Mesenchymal stem cell (in vitro differentiated cells and primary cell): Measurements from ENCODE around the gene MAGI3. TPM values are rescaled to one million over a fixed set of nuclear protein-coding genes. Genes with fewer than 3 reads are reported as not detected.

Experiments used
- DNase-seq: peaks from one replicate; pipeline ENCODE4 v3.0.0-alpha.2; 2013
- H2AFZ ChIP-seq: one replicate; pipeline ENCODE4 v1.6.1; 2013; ENCODE audit warnings: low read depth, mild to moderate bottlenecking, control low read depth, inconsistent platforms, low read length, moderate library complexity
- H2AK5ac ChIP-seq: 2 replicates; pipeline ENCODE4 v1.6.1; 2013; ENCODE audit warnings: low read length, moderate library complexity, mild to moderate bottlenecking, inconsistent platforms; ENCODE audit not compliant: severe bottlenecking
- H2BK120ac ChIP-seq: one replicate; pipeline ENCODE4 v1.6.1; 2013; ENCODE audit warnings: low read depth, mild to moderate bottlenecking, inconsistent platforms, low read length, moderate library complexity
- H2BK12ac ChIP-seq, 2 experiments: one replicate each; pipeline ENCODE4 v1.6.1; 2013; ENCODE audit warnings: inconsistent platforms in 2 of 2, low read length in 2 of 2, mild to moderate bottlenecking in 2 of 2, moderate library complexity in 2 of 2, control low read depth in 1 of 2
- H2BK15ac ChIP-seq: one replicate; pipeline ENCODE4 v1.6.1; 2013; ENCODE audit warnings: mild to moderate bottlenecking, low read depth, inconsistent platforms; ENCODE audit not compliant: poor library complexity, severe bottlenecking
- H2BK5ac ChIP-seq: 2 replicates; pipeline ENCODE4 v1.6.1; 2013; ENCODE audit warnings: low read depth, mild to moderate bottlenecking, low read length, control low read depth, inconsistent platforms; ENCODE audit not compliant: poor library complexity, severe bottlenecking
- H3K14ac ChIP-seq, 2 experiments: one replicate each; pipeline ENCODE4 v1.6.1; 2013; ENCODE audit warnings: inconsistent platforms in 2 of 2, low read length in 2 of 2, control low read depth in 1 of 2, mild to moderate bottlenecking in 1 of 2, moderate library complexity in 1 of 2
- H3K18ac ChIP-seq, 2 experiments: one replicate each; pipeline ENCODE4 v1.6.1; 2013; ENCODE audit warnings: inconsistent platforms in 2 of 2, low read length in 2 of 2, control low read depth in 1 of 2, low read depth in 1 of 2, mild to moderate bottlenecking in 1 of 2
- H3K23ac ChIP-seq, 2 experiments: one replicate each; pipeline ENCODE4 v1.6.1; 2013; ENCODE audit warnings: inconsistent platforms in 2 of 2, low read length in 2 of 2, mild to moderate bottlenecking in 2 of 2, moderate library complexity in 2 of 2, control low read depth in 1 of 2
- H3K27ac ChIP-seq: 2 replicates; pipeline ENCODE4 v1.5.1; 2013; ENCODE audit warnings: mild to moderate bottlenecking, moderate library complexity, low read length, control low read depth, inconsistent platforms; ENCODE audit not compliant: poor library complexity, severe bottlenecking
- H3K27me3 ChIP-seq, 2 experiments: 2 replicates each; pipeline versions ENCODE4 v1.6.1 to v1.7.0; 2013; ENCODE audit warnings: low read length in 2 of 2, mild to moderate bottlenecking in 2 of 2, moderate library complexity in 2 of 2, control low read depth in 1 of 2, inconsistent platforms in 1 of 2; ENCODE audit not compliant: control insufficient read depth in 1 of 2, insufficient read depth in 1 of 2
- H3K36me3 ChIP-seq, 2 experiments: 2 replicates each; pipeline versions ENCODE4 v1.6.1 to v1.7.0; 2013; ENCODE audit warnings: low read length in 2 of 2, control low read depth in 1 of 2, inconsistent platforms in 1 of 2, low read depth in 1 of 2, mild to moderate bottlenecking in 1 of 2; ENCODE audit not compliant: insufficient read depth in 2 of 2, control insufficient read depth in 1 of 2
- H3K4ac ChIP-seq, 2 experiments: one replicate each; pipeline ENCODE4 v1.6.1; 2013; ENCODE audit warnings: inconsistent platforms in 2 of 2, low read length in 2 of 2, mild to moderate bottlenecking in 2 of 2, moderate library complexity in 2 of 2, control low read depth in 1 of 2, low read depth in 1 of 2
- H3K4me1 ChIP-seq: 2 replicates; pipeline ENCODE4 v1.6.1; 2013; ENCODE audit warnings: low read depth, low read length, control low read depth; ENCODE audit not compliant: control insufficient read depth, insufficient read depth
- H3K4me2 ChIP-seq: 2 replicates; pipeline ENCODE4 v1.6.1; 2013; ENCODE audit warnings: low read length, mild to moderate bottlenecking, inconsistent platforms; ENCODE audit not compliant: poor library complexity, severe bottlenecking
- H3K4me3 ChIP-seq, 2 experiments: 2 replicates each; pipeline versions ENCODE4 v1.5.1 to v1.7.0; 2013; ENCODE audit warnings: low read length in 2 of 2, mild to moderate bottlenecking in 2 of 2, control low read depth in 1 of 2, low read depth in 1 of 2; ENCODE audit not compliant: insufficient read depth in 1 of 2
- H3K79me1 ChIP-seq: replicated peaks from 2 replicates; pipeline ENCODE4 v1.6.1; 2013; ENCODE audit warnings: mild to moderate bottlenecking, control low read depth, low read length, inconsistent platforms; ENCODE audit not compliant: poor library complexity, severe bottlenecking
- H3K9ac ChIP-seq: 2 replicates; pipeline ENCODE4 v1.7.0; 2013; ENCODE audit warnings: mild to moderate bottlenecking, low read length, moderate library complexity
- H3K9me3 ChIP-seq: 2 replicates; pipeline ENCODE4 v1.7.0; 2013; ENCODE audit warnings: mild to moderate bottlenecking, low read length; ENCODE audit not compliant: control insufficient read depth
- H4K8ac ChIP-seq: one replicate; pipeline ENCODE4 v1.6.1; 2013; ENCODE audit warnings: inconsistent platforms, mild to moderate bottlenecking, low read length, moderate library complexity
- H4K91ac ChIP-seq: one replicate; pipeline ENCODE4 v1.6.1; 2013; ENCODE audit warnings: mild to moderate bottlenecking, low read length, inconsistent platforms
- WGBS: methylation state at CpG from one replicate; pipeline ENCODE4 v1.1.7; 2013; ENCODE audit warnings: mixed read lengths; 5-methylcytosine and 5-hydroxymethylcytosine counted together
- small RNA-seq: library from polyadenylated mRNA; stranded (forward); fragments of <200 nt; extraction: miRNeasy Mini kit (QIAGEN cat#:217004); gene quantifications from one replicate; pipeline ENCODE3, GENCODE V24; 2013; ENCODE audit warnings: low read depth

MAGI3 gene

GRCh38 chr1:113734357-113735055 is 344.2 kb downstream of the MAGI3 start:
- WGBS = 98% methylated on average over 2 of the region's 2 CpGs
- no peak overlapping the region for H2AK5ac ChIP-seq
- H3K4me2 ChIP-seq = no peak overlapping the region
- H3K4me1 ChIP-seq = no peaks in the 10 kb centered on the region
- H3K79me1 ChIP-seq = peaks cover 18% of the 10 kb centered on the region
- H2BK12ac ChIP-seq = no peak overlapping the region
- H3K4me3 ChIP-seq = no peak overlapping the region
- DNase-seq = no peak
- H3K27ac ChIP-seq = no peak overlapping the region
- H2AFZ ChIP-seq = no peak overlapping the region
- peaks cover 9 to 65% of the 10 kb centered on the region in 2 experiments for H3K36me3 ChIP-seq
- H2BK15ac ChIP-seq = no peak overlapping the region
- no peak overlapping the region for H4K8ac ChIP-seq
- no peak overlapping the region for H3K9ac ChIP-seq
- H3K9me3 ChIP-seq = no peaks in the 10 kb centered on the region
- H4K91ac ChIP-seq = no peak overlapping the region
- no peak overlapping the region for H2BK5ac ChIP-seq
- no peak overlapping the region for H2BK120ac ChIP-seq
- H3K4ac ChIP-seq = no peak overlapping the region
- H3K23ac ChIP-seq = no peak overlapping the region
- H3K18ac ChIP-seq = no peak overlapping the region
- no peak overlapping the region for H3K14ac ChIP-seq
- no peaks in the 10 kb centered on the region for H3K27me3 ChIP-seq

Small RNA genes within 50 kb of the gene (small RNA-seq; reads per million reads assigned to genes)
- not detected for gene MTND5P20
